NCI-H69 (cell line): ENCODE results near the gene MFAP1.
"Not testable (repeated sequence)": the region's sequence is repeated elsewhere in the genome, so short reads cannot be mapped to it uniquely, and the experiment has no call there.

Source experiments
- DNase-seq: peaks from one replicate; lab custom pipeline; 2025; lab: John Stamatoyannopoulos, UW

Gene MFAP1

DNA sequence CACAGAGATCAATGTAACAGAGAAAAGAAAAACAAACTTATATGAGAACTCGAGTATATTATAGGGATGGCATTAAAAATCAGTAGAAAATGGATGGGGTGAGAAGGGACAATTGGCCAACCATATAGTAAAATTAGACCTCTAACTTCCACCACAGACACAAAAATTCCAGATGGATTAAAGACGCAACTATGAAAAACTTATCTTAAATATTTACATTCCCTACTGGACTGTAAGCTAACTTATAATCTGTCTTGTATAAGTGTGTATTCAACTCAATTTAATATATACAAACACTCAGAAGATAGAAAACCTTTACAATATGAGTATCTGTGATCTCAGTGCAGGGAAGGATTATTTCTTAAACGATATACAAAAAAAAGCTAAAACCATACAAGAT, 3.0 kb downstream of the MFAP1 start:
- no peak for DNase-seq

DNA sequence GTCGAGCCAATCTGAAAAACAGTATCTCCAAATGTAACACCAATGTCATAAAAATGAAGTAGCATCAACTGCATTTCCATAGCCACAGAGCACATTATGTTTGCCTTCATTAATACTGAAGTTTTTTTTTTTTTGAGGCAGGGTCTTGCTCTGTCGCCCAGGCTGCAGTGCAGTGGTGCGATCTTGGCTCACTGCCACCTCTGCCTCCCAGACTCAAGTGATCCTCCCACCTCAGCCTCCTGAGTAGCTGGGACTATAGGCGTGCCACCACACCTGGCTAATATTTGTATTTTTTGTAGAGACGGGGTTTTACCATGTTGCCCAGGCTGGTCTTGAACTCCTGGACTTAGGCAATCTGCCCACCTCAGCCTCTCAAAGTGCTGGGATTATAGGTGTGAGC, 9.4 kb downstream of the MFAP1 start:
- not testable (repeated sequence) for DNase-seq

DNA sequence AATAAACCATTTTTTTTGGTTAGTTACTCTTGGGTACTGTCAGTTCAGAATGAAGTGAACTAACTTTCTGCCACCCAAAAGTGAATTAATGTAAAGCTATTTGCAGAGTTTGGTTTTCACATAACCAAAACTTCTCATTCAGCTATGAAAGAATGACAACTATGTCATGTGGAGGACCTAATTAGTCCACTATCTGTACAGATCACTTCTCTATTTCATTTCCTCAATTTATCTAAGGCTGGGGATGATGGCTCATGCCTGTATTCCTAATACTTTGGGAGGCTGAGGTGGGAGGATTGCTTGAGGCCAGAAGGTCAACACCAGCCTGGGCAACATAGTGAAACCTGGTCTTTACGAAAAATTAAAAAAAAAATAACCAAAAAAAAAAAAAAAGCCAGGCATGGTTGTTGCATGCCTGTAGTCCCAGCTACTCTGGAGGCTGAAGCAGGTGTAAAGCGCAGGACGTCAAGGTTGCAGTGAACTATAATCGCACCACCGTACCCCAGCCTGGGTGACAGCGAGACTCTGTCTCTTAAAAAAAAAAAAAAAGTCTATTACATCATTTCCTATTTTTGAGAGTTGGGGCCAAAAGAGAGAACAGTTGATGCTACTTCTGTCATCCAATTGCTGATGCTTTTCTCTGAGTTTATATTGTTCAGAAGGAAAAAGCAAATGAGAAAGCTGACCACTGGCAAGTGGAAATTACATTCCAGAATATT, 15.4 kb downstream of the MFAP1 start:
- DNase-seq = no peak

DNA sequence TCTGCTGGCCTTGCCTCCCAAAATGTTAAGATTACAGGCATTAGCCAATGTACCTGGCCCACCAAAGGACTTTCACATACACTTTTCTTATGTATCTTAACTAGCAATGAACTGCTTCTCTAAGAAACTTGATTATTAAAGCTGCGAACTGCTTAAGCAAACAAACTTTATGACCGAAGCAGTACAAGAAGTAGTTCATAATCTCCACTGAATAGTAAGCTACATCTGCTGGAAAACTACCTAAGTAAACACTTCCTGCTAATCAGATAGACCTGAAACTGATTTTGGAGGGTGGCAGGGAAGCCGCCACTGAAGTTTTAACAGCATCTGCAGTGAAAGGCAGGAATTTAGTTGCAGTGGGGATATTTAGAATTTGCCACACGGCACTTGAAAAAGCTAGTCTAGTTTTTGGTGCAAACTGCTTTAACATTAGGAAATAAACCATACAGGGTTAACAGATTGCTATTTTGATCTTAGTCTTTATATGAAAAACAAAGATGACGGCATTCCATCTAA, 16.0 kb downstream of the MFAP1 start:
- DNase-seq = no peak

DNA sequence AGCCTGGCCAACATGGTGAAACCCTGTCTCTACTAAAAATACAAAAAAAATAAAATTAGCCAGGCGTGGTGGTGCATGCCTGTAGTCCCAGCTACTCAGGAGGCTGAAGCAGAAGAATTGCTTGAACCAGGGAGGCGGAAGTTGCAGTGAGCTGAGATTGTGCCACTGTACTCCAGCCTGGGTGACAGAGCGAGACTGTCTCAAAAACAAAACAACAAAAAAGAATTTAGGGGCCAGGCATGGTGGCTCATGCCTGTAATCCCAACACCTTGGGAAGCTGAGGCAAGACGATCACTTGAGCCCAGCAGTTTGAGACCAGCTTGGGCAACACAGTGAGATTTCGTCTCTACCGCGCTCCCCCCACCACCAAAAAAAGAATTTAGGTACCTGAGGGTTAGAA, 21.8 kb downstream of the MFAP1 start:
- DNase-seq = not testable (repeated sequence)

DNA sequence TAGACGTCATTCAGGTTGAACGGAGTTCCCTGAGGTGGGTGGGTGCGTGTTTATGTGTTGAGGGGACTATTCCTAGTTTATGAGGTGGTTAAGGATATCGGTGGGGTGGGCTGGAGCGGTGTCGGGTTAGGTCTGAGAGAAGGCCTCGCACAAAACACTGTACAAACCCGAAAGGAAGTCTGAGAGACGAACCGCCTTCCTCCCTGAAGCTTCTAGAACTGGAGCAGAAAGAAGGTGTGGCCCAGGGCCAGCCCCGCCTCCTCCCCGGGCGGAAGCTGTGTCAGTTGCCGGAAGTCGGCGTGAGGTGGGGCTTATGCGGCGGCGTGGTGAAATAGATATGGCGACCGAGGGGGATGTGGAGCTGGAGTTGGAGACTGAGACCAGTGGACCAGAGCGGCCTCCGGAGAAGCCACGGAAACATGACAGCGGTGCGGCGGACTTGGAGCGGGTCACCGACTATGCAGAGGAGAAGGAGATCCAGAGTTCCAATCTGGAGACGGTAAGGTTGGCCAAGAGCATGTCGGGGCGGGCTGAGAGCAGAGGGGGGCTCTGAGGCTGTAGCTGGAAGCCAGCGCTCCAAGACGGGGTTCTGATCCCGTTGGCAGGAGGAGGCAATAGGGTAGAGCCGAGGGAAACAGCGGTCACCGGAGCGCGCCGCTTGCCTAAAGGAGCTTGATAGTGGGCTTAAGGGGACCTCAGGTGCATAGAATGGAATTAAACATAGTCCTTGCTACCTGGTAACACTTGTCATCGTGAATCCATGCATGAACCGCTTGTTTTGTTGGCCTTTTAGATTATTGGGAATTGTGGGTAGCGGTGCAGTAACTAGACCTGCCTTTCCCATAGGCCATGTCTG, 24.0 kb downstream of the MFAP1 start, which contains the start of gene HYPK:
TSS of gene HYPK (plus strand) at position 314 of the 856 bp plus-strand sequence. CDS start at position 338, 24 bp downstream.
- peak; percentile 93 for DNase-seq

DNA sequence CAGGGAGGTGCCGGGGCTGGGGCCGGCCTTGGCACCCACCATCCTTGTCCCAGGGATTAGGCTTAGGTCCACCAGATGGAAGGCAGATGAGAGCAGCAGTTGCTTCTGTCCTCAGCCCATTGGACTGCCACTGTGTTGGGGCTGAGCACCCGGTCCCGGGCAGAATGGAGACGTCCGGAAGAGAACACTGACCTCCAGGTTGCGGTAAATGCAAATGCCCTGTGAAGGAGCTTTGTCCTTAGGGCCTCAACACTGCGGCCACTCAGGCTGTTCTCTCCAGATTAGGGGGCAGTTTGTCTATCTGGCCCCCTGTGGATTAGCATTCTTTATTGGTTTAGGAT, 24.6 kb downstream of the MFAP1 start, which contains the start of gene SERINC4:
TSS of gene SERINC4 (minus strand) at position 276 of the 341 bp plus-strand sequence. CDS start at position 42, 234 bp downstream.
- DNase-seq = peak; percentile 65

DNA sequence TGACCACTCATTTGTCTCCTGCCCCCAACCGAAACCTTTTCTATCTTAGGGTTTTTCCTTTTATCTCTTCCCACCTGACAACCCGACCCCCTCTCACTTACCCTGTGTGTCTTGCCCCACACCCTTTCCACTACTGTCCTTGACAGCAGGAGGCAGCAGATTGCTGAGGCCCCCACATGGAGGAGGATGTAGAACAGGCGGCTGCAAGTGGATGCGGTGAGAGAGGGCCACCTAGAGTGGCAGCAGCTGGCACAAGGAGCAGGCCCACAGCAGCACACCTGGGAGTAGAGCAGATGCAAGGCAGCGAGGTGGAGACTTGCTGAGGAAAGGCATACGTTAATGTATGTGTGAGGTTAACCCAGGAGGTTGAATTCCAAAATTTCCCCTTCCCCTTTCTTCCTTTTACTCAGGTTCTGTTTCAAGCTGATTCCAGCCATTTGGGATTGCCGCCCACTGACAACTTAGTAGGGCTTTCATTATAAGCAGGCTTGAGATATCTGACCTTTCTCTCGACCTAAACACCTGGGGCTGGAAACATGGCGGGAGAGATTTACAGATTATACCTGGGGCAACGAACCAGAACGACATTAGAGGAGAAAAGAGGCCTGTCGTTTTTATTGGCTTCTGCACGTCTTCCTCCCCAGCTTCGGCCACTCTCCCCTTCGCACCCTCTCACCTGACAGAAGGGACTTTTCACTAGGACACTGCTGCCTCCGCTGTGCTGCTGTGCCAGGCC, 25.1 kb downstream of the MFAP1 start:
- DNase-seq = peak; percentile 97

DNA sequence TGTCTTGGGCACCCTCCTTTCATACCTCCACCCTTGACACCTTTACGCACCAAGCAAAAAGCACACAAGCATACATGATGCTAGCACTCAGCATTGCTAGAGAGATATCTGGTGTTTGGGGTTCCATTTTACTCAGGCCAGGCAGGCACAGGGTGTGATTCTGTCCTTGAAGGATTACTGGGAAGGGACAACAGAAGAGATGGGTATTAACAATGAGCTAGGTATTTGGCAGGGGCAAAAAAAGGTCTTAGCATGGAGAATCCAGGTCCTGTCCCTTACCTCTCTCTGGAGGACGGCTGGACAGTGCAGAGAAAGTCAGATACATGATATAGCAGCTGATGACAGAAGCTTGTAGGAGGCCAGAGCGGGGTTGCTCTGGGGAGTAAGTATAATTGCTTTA, 27.9 kb downstream of the MFAP1 start:
- DNase-seq = peak; percentile 25

DNA sequence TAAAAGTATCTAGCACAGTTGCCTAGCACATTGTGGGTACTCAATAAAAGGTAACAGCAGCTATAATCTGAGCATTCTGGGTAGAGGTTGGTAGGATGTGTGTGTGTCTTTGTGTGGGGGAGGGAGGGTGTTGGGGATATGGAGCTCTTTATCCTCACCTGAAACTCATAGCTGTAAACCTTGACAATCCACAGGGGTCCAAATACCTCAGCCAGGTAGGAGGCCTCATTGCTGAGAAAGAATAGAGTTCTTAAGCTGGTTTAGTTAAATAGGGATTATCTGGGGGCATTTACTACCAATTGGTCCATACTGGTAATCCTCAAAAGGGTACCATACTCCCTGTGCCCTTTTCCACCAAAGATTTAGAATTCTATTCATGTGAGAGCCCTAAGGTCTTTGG, 28.5 kb downstream of the MFAP1 start:
- DNase-seq = peak; percentile 21

DNA sequence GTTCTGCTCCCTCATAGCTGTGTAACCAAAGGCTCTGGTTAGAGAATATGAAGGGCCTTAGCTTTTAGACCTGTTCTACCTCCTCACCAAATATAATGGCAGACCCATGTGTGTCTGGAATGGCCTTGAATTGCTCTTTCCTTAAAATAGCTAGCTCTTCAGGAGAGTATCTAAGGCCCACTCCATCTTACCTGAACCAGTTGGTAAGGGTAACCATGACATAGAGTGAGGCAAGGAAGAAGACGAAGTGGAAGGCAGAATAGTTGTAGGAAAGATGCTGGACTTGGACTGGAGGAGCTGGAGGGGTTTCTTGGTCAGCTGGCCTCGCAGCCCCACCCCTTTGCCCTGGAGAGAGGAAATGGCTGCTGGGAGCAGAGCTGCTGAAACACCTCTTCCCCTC, 29.3 kb downstream of the MFAP1 start:
- no peak for DNase-seq

DNA sequence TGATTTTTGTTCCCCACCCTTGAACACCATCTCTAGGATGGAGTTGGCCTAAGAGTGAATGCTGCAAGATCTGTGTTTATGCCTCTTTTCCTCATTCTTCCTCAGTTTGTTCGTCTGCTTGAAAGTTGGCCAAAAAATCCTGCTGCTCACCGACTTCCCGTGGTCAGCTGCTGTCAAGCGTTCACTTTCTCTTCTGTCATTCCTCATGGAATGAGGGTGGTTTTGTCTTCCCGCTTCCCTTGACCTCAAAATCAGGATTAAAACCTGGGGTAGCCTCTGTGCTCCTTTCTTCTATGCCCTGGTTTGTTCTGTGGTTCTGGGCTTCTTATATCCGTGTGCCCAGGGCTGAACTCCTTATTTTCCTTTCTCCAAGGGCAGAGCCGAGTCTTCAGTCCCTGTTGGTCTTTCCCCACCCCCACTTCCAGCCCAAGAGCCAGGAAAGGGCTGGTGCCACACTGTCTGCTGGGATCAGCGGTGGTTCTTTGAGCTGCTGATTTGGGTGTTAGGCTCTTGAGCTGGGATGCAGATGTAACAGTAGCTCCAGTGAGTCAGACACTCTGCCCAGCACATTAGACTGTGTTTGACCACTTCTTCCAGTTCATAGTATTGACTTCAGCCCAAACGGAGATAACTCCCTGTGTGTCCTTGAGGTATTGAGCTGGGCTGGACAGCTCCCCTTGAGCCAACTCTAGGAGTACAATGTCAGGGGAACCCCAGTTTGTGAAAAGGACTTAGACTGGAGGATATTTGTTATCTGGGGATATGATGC, 30.0 kb downstream of the MFAP1 start:
- DNase-seq = no peak

DNA sequence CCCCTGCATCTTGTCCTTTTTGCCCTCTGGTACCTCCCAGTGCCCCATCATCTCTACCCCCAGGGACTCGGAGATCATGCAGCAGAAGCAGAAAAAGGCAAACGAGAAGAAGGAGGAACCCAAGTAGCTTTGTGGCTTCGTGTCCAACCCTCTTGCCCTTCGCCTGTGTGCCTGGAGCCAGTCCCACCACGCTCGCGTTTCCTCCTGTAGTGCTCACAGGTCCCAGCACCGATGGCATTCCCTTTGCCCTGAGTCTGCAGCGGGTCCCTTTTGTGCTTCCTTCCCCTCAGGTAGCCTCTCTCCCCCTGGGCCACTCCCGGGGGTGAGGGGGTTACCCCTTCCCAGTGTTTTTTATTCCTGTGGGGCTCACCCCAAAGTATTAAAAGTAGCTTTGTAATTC, 30.8 kb downstream of the MFAP1 start:
- no peak for DNase-seq

DNA sequence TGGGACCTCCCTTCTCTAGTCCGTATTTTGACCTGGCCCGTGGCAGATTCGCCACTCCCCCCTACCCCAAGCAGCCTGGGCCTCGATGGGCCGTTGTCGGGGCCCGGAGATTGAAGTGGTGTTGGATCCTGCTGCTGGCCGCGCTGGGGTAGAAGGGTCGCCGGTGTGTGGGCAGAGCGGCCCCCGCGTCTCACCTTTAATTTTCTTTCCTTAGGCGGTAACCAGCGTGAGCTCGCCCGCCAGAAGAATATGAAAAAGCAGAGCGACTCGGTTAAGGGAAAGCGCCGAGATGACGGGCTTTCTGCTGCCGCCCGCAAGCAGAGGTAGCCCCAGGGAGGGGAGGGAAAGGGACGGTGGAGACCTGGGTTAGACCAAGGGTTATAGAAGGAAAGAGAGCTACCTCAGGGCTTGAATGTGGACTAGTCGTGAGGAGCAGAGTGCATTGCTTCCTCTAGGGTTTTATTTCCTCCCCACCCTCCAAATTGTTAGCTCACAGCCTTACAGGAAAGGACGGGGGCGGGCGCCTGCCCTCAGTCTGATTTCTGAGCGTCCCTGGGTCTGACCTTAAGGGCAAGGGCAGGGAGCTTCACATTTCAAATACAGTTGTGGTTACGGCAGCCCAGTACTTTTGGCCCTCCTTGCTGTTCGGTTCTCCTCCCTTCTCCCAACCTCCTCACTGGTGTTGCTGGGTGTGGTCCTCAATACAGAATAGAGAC, 31.6 kb downstream of the MFAP1 start:
- DNase-seq = peak; percentile 54

DNA sequence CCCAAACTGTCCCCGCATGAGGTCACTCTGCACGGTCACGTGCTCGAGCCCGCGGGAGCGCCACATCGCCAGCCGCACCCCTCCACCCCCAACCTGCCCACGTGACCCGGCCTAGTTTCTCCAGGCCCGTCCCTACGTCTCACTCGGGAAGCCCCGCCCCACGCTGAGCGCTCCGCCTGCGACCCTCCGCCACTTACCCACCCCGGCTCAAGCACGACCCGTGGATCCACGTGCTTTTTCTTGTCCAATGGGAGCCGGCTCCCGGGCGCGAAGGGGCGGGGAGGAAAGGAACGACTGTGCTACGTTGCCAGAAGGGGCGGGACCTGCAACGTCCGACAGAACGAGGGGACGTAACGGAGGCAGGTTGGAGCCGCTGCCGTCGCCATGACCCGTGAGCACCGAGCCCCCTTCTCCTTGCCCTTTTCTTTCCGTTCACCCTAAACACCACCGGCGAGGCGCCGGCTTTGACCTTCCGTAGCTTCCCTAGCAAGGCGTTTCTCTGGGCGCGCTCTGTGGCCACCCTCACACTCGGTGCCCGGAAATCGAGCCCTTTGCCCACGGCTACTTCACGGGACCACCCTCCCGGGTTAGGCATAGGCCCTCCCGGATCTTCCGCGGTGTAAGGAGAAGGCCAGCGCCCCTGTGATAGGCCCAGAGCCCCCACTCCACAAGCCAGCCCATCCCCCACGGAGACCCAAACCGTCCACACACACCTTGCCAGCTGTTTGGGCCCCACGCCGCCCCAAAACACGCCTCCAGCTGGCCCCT, 32.3 kb downstream of the MFAP1 start, which contains the start of gene SERF2:
TSS of gene SERF2 (plus strand) at position 328 of the 768 bp plus-strand sequence. CDS start at position 385, 57 bp downstream.
- peak; percentile 100 for DNase-seq

DNA sequence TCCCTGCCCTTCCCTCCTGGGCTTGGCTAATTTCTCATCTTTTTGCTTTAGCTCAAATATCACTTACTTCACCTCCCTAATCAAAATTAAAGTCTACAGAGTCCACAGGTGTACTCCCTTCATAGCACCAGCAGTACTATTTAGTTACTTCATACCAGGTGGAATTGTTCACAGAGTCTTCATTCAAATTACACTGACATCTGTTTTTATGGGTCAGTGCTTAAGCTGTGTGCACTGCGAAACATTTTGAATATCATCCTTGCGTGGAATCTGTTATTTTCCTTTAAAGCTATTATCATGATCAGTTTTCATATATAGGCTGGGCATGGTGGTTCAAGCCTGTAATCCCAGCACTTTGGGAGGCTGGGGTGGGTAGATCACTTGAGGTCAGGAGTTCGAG, 35.1 kb downstream of the MFAP1 start:
- peak; percentile 57 for DNase-seq

DNA sequence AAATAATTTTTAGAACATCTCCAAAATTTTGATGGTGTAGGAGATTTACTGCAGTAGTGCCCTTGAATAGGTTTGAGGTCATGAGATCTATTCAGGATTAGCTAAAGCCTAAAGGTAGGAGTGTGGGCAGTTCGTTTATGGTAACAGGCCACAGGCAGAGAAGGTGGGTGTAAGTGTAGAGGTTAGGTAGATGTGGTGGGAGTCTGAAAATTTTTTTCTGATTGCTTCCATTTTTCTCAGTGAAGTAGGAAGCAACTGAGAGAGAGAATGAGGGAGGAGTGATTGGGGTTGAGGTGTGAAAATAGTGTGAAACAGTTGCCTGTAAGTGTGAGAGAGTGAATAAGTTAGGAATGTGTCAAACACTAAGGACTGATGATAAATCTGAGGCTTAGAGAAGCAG, 45.5 kb downstream of the MFAP1 start:
- DNase-seq = no peak

DNA sequence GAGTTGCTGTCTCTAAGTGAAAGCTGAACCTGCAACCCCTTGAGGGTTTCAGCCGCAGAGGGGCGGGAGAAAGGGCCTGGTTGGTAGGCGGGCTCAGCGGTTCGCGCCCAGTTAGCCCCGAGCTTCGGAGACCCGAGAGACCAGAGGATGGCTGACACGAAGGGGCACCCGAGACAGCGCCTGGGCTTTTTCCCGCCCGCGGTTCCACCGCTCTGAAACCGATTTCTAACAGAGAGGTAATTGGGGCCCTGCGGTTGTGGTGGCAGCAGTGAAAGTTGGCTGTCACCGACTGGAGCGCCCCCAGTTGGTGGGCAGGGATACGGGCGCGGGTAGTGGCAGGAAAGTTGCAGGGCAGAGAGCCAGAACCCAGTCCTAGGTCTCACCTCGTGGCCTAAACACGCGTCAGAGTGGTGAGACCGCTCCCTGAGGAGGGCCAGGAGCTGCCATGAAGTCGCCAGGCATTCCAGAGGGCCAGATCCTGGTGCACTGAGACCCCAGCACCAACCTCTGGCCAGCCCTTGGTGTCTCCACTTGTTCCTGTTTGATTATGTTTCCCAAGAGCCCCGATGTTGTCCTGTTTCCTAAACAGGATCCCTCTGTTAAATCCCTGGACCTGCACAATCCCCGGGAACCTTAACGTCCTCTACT, 47.1 kb downstream of the MFAP1 start:
- peak; percentile 95 for DNase-seq

DNA sequence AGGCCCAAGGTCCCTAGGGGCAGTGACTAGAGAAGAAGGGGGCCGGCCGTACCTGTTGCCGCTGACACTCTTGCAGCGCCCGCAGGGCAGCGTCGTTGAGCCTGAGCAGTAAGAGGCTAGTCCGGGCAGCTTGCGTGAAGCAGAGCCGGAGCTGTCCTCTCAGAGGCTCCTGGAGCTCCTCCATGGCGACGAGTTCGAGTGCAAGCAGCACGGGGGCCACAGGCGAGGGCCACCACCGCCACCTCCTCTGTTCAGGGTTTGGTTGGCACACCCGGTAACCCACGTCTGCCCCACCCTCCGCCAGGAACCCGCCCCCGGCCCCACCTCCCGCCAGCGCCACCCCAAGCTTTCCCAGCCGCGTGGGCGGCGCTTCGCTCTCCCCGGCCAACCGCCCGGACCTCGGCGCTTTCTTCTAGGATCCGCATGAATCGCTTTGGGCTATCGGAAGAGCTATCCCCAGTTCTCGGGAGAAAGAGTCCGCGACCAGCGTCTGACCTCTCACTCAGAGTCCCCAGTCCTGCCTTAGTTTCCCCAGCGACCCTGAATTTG, 47.7 kb downstream of the MFAP1 start, which contains the start of gene ELL3:
TSS of gene ELL3 (minus strand) at position 249 of the 549 bp plus-strand sequence. CDS start at position 184, 65 bp downstream.
- DNase-seq = peak; percentile 95
